Astrocyte (in vitro differentiated cells and primary cell): ENCODE results near the gene IKBIP. TPM values are rescaled to one million over a fixed set of nuclear protein-coding genes. Genes with fewer than 3 reads are reported as not detected.

Experiments used
- DNase-seq: peaks from one replicate; pipeline ENCODE4 v3.0.0-alpha.2; 2010; ENCODE audit warnings: low read depth
- FAIRE-seq: peaks from 2 replicates; lab custom pipeline; 2011; peaks lifted over from hg19 to GRCh38; lab: Jason Lieb, UNC
- H2AFZ ChIP-seq: 2 replicates; pipeline ENCODE4 v1.6.0; 2012; ENCODE audit warnings: low read depth, low read length, inconsistent platforms
- H3K27ac ChIP-seq: 2 replicates; pipeline ENCODE4 v1.5.1; 2011; ENCODE audit warnings: low read depth, low read length, inconsistent platforms
- H3K27me3 ChIP-seq: 2 replicates; pipeline ENCODE4 v1.6.0; 2011; ENCODE audit warnings: low read length, inconsistent platforms; ENCODE audit not compliant: insufficient read depth
- H3K36me3 ChIP-seq: 2 replicates; pipeline ENCODE4 v1.5.1; 2011; ENCODE audit warnings: low read length, inconsistent platforms; ENCODE audit not compliant: insufficient read depth
- H3K4me1 ChIP-seq: 2 replicates; pipeline ENCODE4 v1.5.1; 2011; ENCODE audit warnings: low read length, inconsistent platforms; ENCODE audit not compliant: insufficient read depth
- H3K4me2 ChIP-seq: 2 replicates; pipeline ENCODE4 v1.6.0; 2012; ENCODE audit warnings: low read length, inconsistent platforms
- H3K4me3 ChIP-seq: 2 replicates; pipeline ENCODE4 v1.5.1; 2011; ENCODE audit warnings: low read depth, mild to moderate bottlenecking, low read length, inconsistent platforms; ENCODE audit not compliant: insufficient read depth
- H3K79me2 ChIP-seq: 2 replicates; pipeline ENCODE4 v1.6.0; 2012; ENCODE audit warnings: mild to moderate bottlenecking, low read length, inconsistent platforms; ENCODE audit not compliant: insufficient read depth
- H3K9ac ChIP-seq: 2 replicates; pipeline ENCODE4 v1.6.0; 2012; ENCODE audit warnings: mild to moderate bottlenecking, low read length, inconsistent platforms
- H3K9me3 ChIP-seq: 2 replicates; pipeline ENCODE4 v1.5.1; 2012; ENCODE audit warnings: low read depth, mild to moderate bottlenecking, low read length, inconsistent platforms; ENCODE audit not compliant: insufficient read depth
- H4K20me1 ChIP-seq: 2 replicates; pipeline ENCODE4 v1.6.0; 2012; ENCODE audit warnings: low read length, inconsistent platforms; ENCODE audit not compliant: insufficient read depth
- H3K27ac Mint-ChIP-seq: one replicate; pipeline ENCODE4 v1.8.0; 2021; ENCODE audit warnings: mild to moderate bottlenecking, mixed read lengths; ENCODE audit not compliant: unreplicated experiment
- H3K27me3 Mint-ChIP-seq: one replicate; pipeline ENCODE4 v1.8.0; 2021; ENCODE audit warnings: low read depth, mixed read lengths; ENCODE audit not compliant: unreplicated experiment
- H3K36me3 Mint-ChIP-seq: one replicate; pipeline ENCODE4 v1.8.0; 2021; ENCODE audit warnings: low read depth, mixed read lengths; ENCODE audit not compliant: unreplicated experiment
- H3K4me1 Mint-ChIP-seq: one replicate; pipeline ENCODE4 v1.8.0; 2021; ENCODE audit warnings: low read depth, mixed read lengths; ENCODE audit not compliant: unreplicated experiment
- H3K4me3 Mint-ChIP-seq: one replicate; pipeline ENCODE4 v1.8.0; 2021; ENCODE audit warnings: mild to moderate bottlenecking, moderate library complexity, mixed read lengths; ENCODE audit not compliant: unreplicated experiment
- H3K9me3 Mint-ChIP-seq: one replicate; pipeline ENCODE4 v1.8.0; 2021; ENCODE audit warnings: mild to moderate bottlenecking, mixed read lengths; ENCODE audit not compliant: unreplicated experiment
- CTCF ChIP-seq: IDR thresholded peaks from 2 replicates; pipeline ENCODE4 v1.5.1; 2011; ENCODE audit warnings: low read depth, mild to moderate bottlenecking, inconsistent platforms, low read length, moderate library complexity; ENCODE audit not compliant: insufficient read depth
- EZH2 ChIP-seq: IDR thresholded peaks from 2 replicates; pipeline ENCODE4 v1.6.1; 2012; ENCODE audit warnings: mild to moderate bottlenecking, low read length, inconsistent platforms; ENCODE audit not compliant: insufficient read depth
- total RNA-seq: library from RNA; stranded (reverse); gene quantifications from 2 replicates; pipeline ENCODE4 v1.2.1, GENCODE V29; 2021

The IKBIP gene
- total RNA-seq, 1 donor from 2014 or later, result 126 TPM

GRCh38 chr12:98639491-98639890, 5.1 kb downstream of the IKBIP start:
- Histone ChIP-seq H3K4me3 (no peak overlapping the region), H4K20me1 (peaks cover 62% of the 10 kb centered on the region), H3K4me1 (peaks cover 8% of the 10 kb centered on the region), H3K79me2 (peaks cover 93% of the 10 kb centered on the region), H2AFZ (no peak overlapping the region), H3K9me3 (no peaks in the 10 kb centered on the region), H3K27ac (no peak overlapping the region), H3K27me3 (no peaks in the 10 kb centered on the region), H3K9ac (no peak overlapping the region), H3K36me3 (peaks cover 3% of the 10 kb centered on the region), H3K4me2 (no peak overlapping the region)
- Mint-ChIP-seq H3K4me3 (no peak overlapping the region), H3K36me3 (no peaks in the 10 kb centered on the region), H3K27ac (no peak overlapping the region), H3K27me3 (no peaks in the 10 kb centered on the region), H3K4me1 (peaks cover 21% of the 10 kb centered on the region), H3K9me3 (no peaks in the 10 kb centered on the region)
- DNase-seq, result no peak
- no peak for TF ChIP-seq CTCF
- TF ChIP-seq EZH2, result no peak
- FAIRE-seq, result no peak

GRCh38 chr12:98638009-98638408, 6.6 kb downstream of the IKBIP start:
- H3K27me3 Mint-ChIP-seq, result no peaks in the 10 kb centered on the region
- H3K79me2 ChIP-seq, result peaks cover 92% of the 10 kb centered on the region
- H3K27ac ChIP-seq, result no peak overlapping the region
- H3K27me3 ChIP-seq, result no peaks in the 10 kb centered on the region
- peaks cover 4% of the 10 kb centered on the region for H3K36me3 Mint-ChIP-seq
- H3K4me3 Mint-ChIP-seq, result no peak overlapping the region
- FAIRE-seq (no peak), DNase-seq (no peak)
- H3K27ac Mint-ChIP-seq, result no peak overlapping the region
- no peak overlapping the region for H3K4me2 ChIP-seq
- TF ChIP-seq EZH2 (no peak), CTCF (no peak)
- peaks cover 5% of the 10 kb centered on the region for H3K36me3 ChIP-seq
- no peaks in the 10 kb centered on the region for H3K9me3 ChIP-seq
- peaks cover 60% of the 10 kb centered on the region for H4K20me1 ChIP-seq
- no peak overlapping the region for H3K4me3 ChIP-seq
- H2AFZ ChIP-seq, result no peak overlapping the region
- no peaks in the 10 kb centered on the region for H3K9me3 Mint-ChIP-seq
- H3K4me1 ChIP-seq, result peaks cover 8% of the 10 kb centered on the region
- peaks cover 19% of the 10 kb centered on the region for H3K4me1 Mint-ChIP-seq
- H3K9ac ChIP-seq, result no peak overlapping the region

- Mint-ChIP-seq H3K9me3 (no peaks in the 10 kb centered on the region), H3K4me1 (peaks cover 16% of the 10 kb centered on the region), H3K27me3 (no peaks in the 10 kb centered on the region), H3K36me3 (peaks cover 7% of the 10 kb centered on the region), H3K4me3 (no peak overlapping the region), H3K27ac (no peak overlapping the region)
- TF ChIP-seq CTCF, result no peak
- no peak for TF ChIP-seq EZH2
- Histone ChIP-seq H3K9me3 (no peaks in the 10 kb centered on the region), H3K4me1 (peaks cover 8% of the 10 kb centered on the region), H3K27ac (no peak overlapping the region), H3K4me3 (no peak overlapping the region), H3K79me2 (peaks cover 89% of the 10 kb centered on the region), H3K27me3 (no peaks in the 10 kb centered on the region), H4K20me1 (peaks cover 61% of the 10 kb centered on the region), H3K9ac (no peak overlapping the region), H2AFZ (no peak overlapping the region), H3K36me3 (peaks cover 10% of the 10 kb centered on the region), H3K4me2 (no peak overlapping the region)
- DNase-seq, result no peak
- FAIRE-seq, result peak; percentile 52
Observed at GRCh38 chr12:98637068-98637467, 7.5 kb downstream of the IKBIP start.
